ENCODE measurements around the gene HYI.

DNA sequence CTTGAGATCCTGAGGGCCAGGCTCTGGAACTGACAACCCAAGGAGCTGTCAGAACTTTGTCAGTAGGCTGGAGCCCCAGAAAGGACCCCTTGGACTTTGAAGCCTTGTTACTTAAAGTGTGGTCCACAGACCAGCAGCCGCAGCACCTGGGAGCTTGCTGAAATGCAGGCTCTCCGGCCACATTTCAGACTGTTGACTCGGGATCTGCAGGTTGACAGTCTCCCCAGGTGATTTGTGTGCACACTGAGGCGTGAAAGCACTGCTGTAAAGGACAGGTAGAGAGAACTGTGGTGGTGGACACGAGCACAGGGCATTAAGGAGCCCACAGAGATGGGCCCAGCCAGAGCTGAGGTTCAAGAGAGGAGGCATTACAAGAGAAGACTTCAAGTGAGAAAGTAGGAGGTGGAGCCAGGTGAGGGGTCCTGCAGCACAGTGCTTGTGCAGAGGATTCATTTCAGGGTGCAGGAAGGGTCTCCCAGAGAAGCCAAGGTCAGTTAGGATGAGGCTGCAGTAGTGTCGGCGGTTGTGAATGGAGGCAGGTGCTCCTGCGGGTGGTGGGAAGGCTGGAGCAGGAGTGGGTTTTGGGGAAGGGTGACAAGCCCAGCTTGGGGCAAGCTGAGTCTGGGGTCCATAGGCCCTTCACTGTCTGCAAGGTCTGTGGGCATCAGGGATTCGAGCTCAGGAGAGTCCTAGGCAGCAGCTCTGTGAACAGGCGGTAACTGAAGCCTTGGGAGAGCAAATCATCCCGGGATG lies 4.6 kb downstream of the HYI start:
- TF ChIP-seq POLR2AphosphoS5 (IDR thresholded peaks at IDR 0.05): no peak
- TF ChIP-seq, protein P1, sequence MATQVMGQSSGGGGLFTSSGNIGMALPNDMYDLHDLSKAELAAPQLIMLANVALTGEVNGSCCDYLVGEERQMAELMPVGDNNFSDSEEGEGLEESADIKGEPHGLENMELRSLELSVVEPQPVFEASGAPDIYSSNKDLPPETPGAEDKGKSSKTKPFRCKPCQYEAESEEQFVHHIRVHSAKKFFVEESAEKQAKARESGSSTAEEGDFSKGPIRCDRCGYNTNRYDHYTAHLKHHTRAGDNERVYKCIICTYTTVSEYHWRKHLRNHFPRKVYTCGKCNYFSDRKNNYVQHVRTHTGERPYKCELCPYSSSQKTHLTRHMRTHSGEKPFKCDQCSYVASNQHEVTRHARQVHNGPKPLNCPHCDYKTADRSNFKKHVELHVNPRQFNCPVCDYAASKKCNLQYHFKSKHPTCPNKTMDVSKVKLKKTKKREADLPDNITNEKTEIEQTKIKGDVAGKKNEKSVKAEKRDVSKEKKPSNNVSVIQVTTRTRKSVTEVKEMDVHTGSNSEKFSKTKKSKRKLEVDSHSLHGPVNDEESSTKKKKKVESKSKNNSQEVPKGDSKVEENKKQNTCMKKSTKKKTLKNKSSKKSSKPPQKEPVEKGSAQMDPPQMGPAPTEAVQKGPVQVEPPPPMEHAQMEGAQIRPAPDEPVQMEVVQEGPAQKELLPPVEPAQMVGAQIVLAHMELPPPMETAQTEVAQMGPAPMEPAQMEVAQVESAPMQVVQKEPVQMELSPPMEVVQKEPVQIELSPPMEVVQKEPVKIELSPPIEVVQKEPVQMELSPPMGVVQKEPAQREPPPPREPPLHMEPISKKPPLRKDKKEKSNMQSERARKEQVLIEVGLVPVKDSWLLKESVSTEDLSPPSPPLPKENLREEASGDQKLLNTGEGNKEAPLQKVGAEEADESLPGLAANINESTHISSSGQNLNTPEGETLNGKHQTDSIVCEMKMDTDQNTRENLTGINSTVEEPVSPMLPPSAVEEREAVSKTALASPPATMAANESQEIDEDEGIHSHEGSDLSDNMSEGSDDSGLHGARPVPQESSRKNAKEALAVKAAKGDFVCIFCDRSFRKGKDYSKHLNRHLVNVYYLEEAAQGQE (IDR thresholded peaks at IDR 0.05; ENCODE audit: borderline replicate concordance): no peak
- no peak for TF ChIP-seq TAF1 (IDR thresholded peaks at IDR 0.05; ENCODE audit: low read depth)
- TF ChIP-seq, protein P2, sequence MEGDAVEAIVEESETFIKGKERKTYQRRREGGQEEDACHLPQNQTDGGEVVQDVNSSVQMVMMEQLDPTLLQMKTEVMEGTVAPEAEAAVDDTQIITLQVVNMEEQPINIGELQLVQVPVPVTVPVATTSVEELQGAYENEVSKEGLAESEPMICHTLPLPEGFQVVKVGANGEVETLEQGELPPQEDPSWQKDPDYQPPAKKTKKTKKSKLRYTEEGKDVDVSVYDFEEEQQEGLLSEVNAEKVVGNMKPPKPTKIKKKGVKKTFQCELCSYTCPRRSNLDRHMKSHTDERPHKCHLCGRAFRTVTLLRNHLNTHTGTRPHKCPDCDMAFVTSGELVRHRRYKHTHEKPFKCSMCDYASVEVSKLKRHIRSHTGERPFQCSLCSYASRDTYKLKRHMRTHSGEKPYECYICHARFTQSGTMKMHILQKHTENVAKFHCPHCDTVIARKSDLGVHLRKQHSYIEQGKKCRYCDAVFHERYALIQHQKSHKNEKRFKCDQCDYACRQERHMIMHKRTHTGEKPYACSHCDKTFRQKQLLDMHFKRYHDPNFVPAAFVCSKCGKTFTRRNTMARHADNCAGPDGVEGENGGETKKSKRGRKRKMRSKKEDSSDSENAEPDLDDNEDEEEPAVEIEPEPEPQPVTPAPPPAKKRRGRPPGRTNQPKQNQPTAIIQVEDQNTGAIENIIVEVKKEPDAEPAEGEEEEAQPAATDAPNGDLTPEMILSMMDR (IDR thresholded peaks at IDR 0.05; ENCODE audit: poor library complexity, severe bottlenecking): no peak
- no peak for TF ChIP-seq EZH2 (IDR thresholded peaks at IDR 0.05; ENCODE audit: borderline replicate concordance, insufficient read depth, low read length, poor library complexity, severe bottlenecking)
